IPS DF 4.7 (cell line): ENCODE data around the gene BMPR1B.

Experiments used
- DNase-seq: peaks from one replicate; pipeline ENCODE4 v3.0.0-alpha.2; 2013; ENCODE audit warnings: low spot score; ENCODE audit errors: extremely low read depth

BMPR1B gene

DNA sequence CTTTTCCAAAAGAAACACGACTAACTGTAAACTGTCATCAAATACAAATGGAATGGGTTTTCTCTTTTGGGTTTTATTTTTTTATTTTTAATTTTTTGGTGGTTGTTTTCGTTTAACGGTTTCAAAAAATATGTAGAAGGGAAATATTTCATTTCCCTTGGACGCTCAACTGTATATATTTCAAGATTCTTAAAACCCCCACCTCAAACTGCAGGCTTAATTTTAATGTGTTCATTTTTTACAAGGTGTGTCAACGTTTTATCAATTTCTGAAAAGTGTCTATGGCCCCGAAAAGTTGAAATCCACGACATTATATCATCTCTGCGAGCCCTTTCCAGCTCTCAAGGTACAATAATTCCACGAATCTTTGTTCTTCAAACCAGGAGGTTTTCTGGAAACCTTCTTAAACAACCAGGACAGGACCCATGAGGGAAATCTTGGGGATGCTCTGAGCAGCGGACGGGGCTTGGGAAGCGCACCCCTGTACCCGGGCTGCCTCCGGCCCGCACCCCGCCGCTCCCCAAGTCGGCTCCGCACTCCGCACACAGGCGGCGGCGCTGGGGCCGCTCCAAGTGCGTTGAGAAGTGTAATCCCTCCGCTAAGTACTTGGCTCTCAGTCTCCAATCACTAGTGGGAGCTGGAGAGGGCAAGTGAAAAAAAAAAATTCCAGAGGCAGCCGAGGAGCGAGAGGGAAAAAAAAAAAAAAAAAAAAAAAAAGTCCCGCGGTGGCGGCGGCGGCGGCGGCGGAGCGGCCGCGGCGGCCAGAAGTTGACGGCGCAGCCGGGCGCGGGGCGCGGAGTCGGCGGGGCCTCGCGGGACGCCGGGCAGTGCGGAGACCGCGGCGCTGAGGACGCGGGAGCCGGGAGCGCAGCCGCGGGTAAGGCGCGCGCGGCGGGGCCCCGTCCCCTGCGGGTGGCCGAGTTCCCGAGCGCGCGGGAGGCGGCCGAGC lies at the start of gene BMPR1B:
TSS of gene BMPR1B (plus strand) at position 764 of the 949 bp plus-strand sequence. CDS start 346,470 bp downstream, outside the sequence.
- DNase-seq = no peak

- DNase-seq = no peak
These were observed 46.1 kb upstream of the BMPR1B start for GRCh38 chr4:94711635-94712034.

DNA sequence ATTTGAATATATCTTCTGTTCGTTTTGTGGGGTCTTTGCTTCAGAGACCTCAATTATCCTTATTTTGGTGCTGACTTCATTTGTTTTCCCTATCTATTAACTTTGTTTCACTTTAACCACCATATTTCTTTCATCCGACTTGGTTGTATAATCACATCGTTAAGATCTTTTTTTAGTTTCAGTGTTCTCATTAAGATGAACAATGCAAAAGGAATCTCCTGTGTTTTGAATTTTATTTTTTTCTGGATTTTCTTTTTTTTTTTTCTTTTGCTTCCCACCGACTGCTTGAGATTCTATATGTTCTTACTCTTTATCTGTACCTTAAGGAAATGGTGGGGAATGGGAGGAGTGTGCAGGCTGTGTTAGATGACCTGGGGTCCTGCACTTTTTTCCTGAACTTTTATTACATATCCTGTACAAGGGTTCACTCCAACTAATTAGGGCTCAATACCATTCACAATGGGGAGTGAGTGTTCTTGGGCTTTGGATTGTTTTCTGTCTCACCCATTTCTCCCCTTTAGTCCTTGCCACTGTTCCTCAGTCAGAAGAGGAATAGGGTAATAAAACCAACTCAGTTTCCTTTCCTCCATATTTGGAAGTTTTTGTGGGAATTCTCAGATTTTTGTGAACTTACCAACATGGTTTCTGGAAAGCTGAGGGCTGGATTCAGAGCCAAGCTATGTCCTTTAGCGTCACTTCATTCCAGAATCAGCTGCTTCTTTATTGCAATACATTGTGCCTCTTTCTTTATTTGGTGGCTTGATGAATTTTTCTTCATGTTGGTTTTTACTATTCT lies 43.2 kb upstream of the BMPR1B start:
- no peak for DNase-seq

DNA sequence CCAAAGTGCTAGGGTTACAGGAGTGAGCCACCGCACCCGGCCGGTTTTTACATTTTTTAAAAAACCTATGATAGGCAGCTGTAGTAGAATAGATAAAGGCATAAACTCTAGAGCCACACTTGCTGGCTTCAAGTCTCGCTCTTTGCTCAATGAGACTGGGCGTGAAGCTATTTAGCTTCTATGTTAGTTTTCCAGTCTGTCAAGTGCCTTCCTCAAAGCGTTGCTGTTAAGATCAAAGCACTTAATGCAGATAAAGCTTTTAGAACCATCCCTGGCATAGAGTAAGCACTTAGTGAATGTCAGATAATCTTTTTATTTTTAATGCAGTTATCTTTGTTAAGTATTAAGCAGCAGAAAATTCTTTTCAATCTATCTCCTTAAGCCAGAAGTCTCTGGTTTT lies 42.0 kb upstream of the BMPR1B start:
- DNase-seq = no peak

GRCh38 chr4:94721310-94721709 lies 36.4 kb upstream of the BMPR1B start:
- no peak for DNase-seq

DNA sequence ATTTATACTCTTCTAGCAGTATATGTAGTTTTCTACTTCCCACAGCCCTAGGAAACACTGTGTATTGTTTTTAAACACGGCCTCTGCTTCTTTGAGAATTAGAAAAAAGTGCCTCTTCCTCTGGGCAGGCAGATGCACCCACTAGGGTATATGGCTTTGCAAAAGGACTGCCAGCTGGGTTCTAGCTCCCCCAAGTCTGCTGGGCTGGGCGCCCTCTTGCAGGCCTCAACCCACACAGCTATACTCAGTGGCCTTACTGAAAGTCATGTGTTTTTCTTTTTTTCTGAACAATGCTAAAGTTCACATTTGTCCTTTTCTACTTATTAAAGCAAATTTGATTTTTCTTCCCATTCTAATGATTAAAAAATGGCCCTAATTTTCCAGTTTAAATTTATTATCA lies 35.5 kb upstream of the BMPR1B start:
- DNase-seq = no peak

DNA sequence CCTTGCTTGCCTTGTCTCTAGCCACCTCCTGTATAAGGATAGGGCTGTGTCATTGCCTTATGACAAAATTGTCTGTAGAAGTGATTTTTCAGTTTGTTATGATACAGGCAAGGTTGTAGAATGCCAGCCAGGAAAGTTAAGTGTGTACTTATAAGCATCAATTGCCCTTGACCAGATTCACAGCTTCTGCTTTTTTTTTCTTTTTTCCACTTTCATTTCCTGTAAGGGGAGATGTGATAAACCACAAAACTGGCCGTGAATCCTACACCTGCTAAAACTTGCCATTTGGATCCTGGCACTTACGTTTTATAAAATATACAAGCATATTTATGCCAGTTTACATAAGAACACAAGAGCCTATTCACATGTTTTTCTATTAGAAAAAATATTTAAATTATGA lies 35.0 kb upstream of the BMPR1B start:
- no peak for DNase-seq

GRCh38 chr4:94724016-94724790 lies 33.6 kb upstream of the BMPR1B start:
- DNase-seq = no peak

- no peak for DNase-seq
These were observed 31.1 kb upstream of the BMPR1B start for GRCh38 chr4:94726524-94727123.

DNA sequence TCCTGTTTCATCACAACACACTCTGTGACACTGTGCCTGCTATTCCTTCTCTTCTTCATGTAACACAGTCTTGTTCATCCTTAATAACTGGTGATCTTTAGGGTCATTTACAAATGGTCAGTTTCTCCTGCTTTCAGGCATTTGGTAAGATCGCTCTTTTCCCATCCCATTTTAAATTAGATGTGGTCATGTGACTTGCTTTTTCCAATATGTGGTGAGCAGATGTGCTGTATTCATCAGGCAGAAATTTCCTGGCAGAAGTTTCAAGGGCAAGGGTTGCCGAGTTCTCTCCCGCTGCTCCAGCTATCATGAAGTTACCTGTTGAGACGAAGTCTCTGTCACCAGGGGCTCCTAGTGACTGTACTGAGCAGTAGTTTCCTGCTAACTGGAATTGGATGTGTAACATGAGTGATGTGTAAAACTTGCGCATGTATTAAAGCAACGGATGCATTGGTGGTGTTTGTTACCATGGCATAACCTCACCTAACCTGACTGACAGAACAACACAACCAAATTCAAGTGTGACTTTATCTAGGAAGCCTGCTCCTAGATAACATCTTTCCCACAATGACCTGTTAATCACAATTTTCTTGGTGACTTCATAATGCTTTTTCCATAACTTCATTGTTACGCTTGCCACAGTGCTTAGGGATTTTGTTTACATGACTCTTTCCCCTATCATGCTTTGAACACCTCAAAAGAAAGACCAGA lies 29.5 kb upstream of the BMPR1B start:
- no peak for DNase-seq

GRCh38 chr4:94732358-94732698 lies 25.4 kb upstream of the BMPR1B start:
- no peak for DNase-seq

- no peak for DNase-seq
These were observed 18.0 kb upstream of the BMPR1B start for GRCh38 chr4:94739741-94740140.

GRCh38 chr4:94741304-94741703 lies 16.5 kb upstream of the BMPR1B start:
- no peak for DNase-seq

DNA sequence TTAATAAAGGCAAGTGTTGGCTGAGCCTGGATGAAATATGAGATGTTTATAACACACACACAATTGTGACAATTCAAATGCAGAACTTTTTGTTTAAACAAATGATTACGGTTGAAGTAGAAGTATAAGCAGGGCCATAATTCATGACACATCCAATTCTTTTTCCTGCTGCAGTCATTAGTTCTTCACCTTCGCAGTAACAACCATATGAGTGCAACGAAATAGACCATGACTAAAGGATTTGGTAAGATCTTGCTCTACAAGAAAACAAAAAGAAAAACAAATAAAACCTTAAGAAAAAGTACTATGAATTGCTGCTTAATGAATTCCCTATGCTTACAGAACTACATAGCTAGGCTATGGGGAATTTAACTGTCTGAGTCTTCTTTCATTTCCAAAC lies 13.9 kb upstream of the BMPR1B start:
- no peak for DNase-seq

DNA sequence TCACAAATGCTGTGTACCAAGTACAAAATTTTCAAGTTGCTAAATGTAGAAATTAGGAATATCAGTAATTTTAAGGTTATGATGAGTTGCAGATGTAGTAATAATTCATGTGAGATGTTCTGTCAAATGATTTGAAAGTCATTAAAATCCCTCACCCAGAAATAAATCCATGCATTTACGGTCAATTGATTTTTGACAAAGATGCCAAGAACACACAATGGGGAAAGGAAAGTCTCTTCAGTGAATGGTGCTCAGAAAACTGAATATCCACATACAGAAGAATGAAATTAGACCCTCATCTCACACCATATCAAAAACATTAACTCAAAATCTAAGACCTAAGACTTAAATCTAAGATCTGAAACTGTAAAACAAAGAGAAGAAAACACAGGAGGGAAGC lies 12.9 kb upstream of the BMPR1B start:
- no peak for DNase-seq

GRCh38 chr4:94746746-94747145 lies 11.0 kb upstream of the BMPR1B start:
- no peak for DNase-seq

- no peak for DNase-seq
These were observed 465 bp downstream of the BMPR1B start for GRCh38 chr4:94758141-94758699.

GRCh38 chr4:94758700-94759399 lies 1.1 kb downstream of the BMPR1B start:
- no peak for DNase-seq

GRCh38 chr4:94759767-94760211 lies 2.0 kb downstream of the BMPR1B start:
- no peak for DNase-seq

- DNase-seq = no peak
These were observed 4.6 kb downstream of the BMPR1B start for GRCh38 chr4:94762326-94762725.
